ENCODE results near the gene INTS11. TPM values are rescaled to one million over a fixed set of nuclear protein-coding genes. Genes with fewer than 3 reads are reported as not detected.
A peak's percentile ranks its signal among the peaks of the same experiment; 100 is the strongest.

INTS11 gene
- total RNA-seq, 1 experiment from 2014 or later: 103 TPM

GRCh38 chr1:1305300-1306069 is 19.0 kb downstream of the INTS11 start:
- H3K4me1 ChIP-seq: peaks cover 36% of the 10 kb centered on the region
- no peaks in the 10 kb centered on the region for H3K36me3 ChIP-seq (ENCODE audit: control insufficient read depth, insufficient read depth, low read length)
- H3K9me3 ChIP-seq: no peaks in the 10 kb centered on the region
- H3K27me3 Mint-ChIP-seq (ENCODE audit: insufficient read depth, unreplicated experiment): no peaks in the 10 kb centered on the region
- H3K4me3 Mint-ChIP-seq (ENCODE audit: unreplicated experiment): peak overlapping the region; percentile 81
- H3K36me3 Mint-ChIP-seq (ENCODE audit: insufficient read depth, unreplicated experiment): peaks cover 11% of the 10 kb centered on the region
- POLR2A ChIA-PET: no interaction called here
- peak overlapping the region; percentile 74 for H3K27ac Mint-ChIP-seq (ENCODE audit: unreplicated experiment)
- no peaks in the 10 kb centered on the region for H3K9me3 Mint-ChIP-seq (ENCODE audit: unreplicated experiment)
- BruUV-seq (replicated peaks): no TSS peak
- no peak for TF ChIP-seq CTCF (IDR thresholded peaks at IDR 0.05; ENCODE audit: insufficient read depth in 1 of 2, low read depth in 1 of 2, low read length in 1 of 2, severe bottlenecking in 1 of 2, unreplicated experiment in 1 of 2)
- H3K27me3 ChIP-seq (replicated peaks; ENCODE audit: control insufficient read depth, insufficient read depth, low read length): no peaks in the 10 kb centered on the region
- no peak for DNase-seq
- intact Hi-C loops (cut with micrococcal nuclease; ENCODE audit: unreplicated experiment): no loop called here
- H3K4me3 ChIP-seq (ENCODE audit: low read depth, low read length): peak overlapping the region; percentile 87
- no peaks in the 10 kb centered on the region for H3K4me1 Mint-ChIP-seq (ENCODE audit: low read depth, unreplicated experiment)
- CTCF ChIA-PET: interaction anchor here (0.7 kb wide), 2 partner anchors 14 to 43 kb away, joined by 3 to 5 read pairs; no protein-coding TSS in a partner anchor

GRCh38 chr1:1304331-1305299 is 19.8 kb downstream of the INTS11 start:
- intact Hi-C loops (cut with micrococcal nuclease; ENCODE audit: unreplicated experiment): no loop called here
- no peak for TF ChIP-seq CTCF (IDR thresholded peaks at IDR 0.05; ENCODE audit: insufficient read depth in 1 of 2, low read depth in 1 of 2, low read length in 1 of 2, severe bottlenecking in 1 of 2, unreplicated experiment in 1 of 2)
- Histone ChIP-seq H3K9me3 (no peaks in the 10 kb centered on the region), H3K27me3 (replicated peaks; ENCODE audit: control insufficient read depth, insufficient read depth, low read length) (no peaks in the 10 kb centered on the region), H3K36me3 (ENCODE audit: control insufficient read depth, insufficient read depth, low read length) (no peaks in the 10 kb centered on the region), H3K4me1 (peaks cover 30% of the 10 kb centered on the region), H3K4me3 (ENCODE audit: low read depth, low read length) (peak overlapping the region; percentile 30)
- peak; percentile 58 to 69 for DNase-seq
- Mint-ChIP-seq H3K27ac (ENCODE audit: unreplicated experiment) (no peak overlapping the region), H3K4me1 (ENCODE audit: low read depth, unreplicated experiment) (no peaks in the 10 kb centered on the region), H3K36me3 (ENCODE audit: insufficient read depth, unreplicated experiment) (peaks cover 13% of the 10 kb centered on the region), H3K4me3 (ENCODE audit: unreplicated experiment) (peak overlapping the region; percentile 65), H3K9me3 (ENCODE audit: unreplicated experiment) (no peaks in the 10 kb centered on the region), H3K27me3 (ENCODE audit: insufficient read depth, unreplicated experiment) (no peaks in the 10 kb centered on the region)
- ChIA-PET POLR2A (no interaction called here), CTCF (interaction anchor here (0.7 kb wide), 2 partner anchors 13 to 44 kb away, joined by 3 to 5 read pairs; no protein-coding TSS in a partner anchor)
- BruUV-seq (replicated peaks): no TSS peak

- BruUV-seq (replicated peaks): no TSS peak
- CTCF ChIA-PET: no interaction called here
- H3K36me3 Mint-ChIP-seq (ENCODE audit: insufficient read depth, unreplicated experiment): peaks cover 7% of the 10 kb centered on the region
Observed at GRCh38 chr1:1303736-1304135, 20.7 kb downstream of the INTS11 start.

More at GRCh38 chr1:1303736-1304135, 20.7 kb downstream of the INTS11 start:
- Mint-ChIP-seq H3K9me3 (ENCODE audit: unreplicated experiment) (no peaks in the 10 kb centered on the region), H3K4me3 (ENCODE audit: unreplicated experiment) (no peak overlapping the region), H3K27ac (ENCODE audit: unreplicated experiment) (no peak overlapping the region), H3K4me1 (ENCODE audit: low read depth, unreplicated experiment) (no peaks in the 10 kb centered on the region), H3K27me3 (ENCODE audit: insufficient read depth, unreplicated experiment) (no peaks in the 10 kb centered on the region)
- Histone ChIP-seq H3K4me3 (ENCODE audit: low read depth, low read length) (no peak overlapping the region), H3K27me3 (replicated peaks; ENCODE audit: control insufficient read depth, insufficient read depth, low read length) (no peaks in the 10 kb centered on the region), H3K9me3 (no peaks in the 10 kb centered on the region), H3K4me1 (peaks cover 26% of the 10 kb centered on the region), H3K36me3 (ENCODE audit: control insufficient read depth, insufficient read depth, low read length) (no peaks in the 10 kb centered on the region)
- DNase-seq: no peak
- TF ChIP-seq CTCF (IDR thresholded peaks at IDR 0.05; ENCODE audit: insufficient read depth in 1 of 2, low read depth in 1 of 2, low read length in 1 of 2, severe bottlenecking in 1 of 2, unreplicated experiment in 1 of 2): no peak
- intact Hi-C loops (cut with micrococcal nuclease; ENCODE audit: unreplicated experiment): no loop called here
- POLR2A ChIA-PET: no interaction called here

Data from Caco-2 (cell line).